ELF-1 (cell line): ENCODE data around the gene SNX6.
"Not testable (repeated sequence)": the region's sequence is repeated elsewhere in the genome, so short reads cannot be mapped to it uniquely, and the experiment has no call there.

ENCODE experiments used
- DNase-seq: peaks from one replicate; pipeline ENCODE4 v3.0.0-alpha.2; 2016; ENCODE audit warnings: low read depth, low spot score

SNX6 gene

GRCh38 chr14:34521071-34521470, 108.9 kb downstream of the SNX6 start:
- DNase-seq = not testable (repeated sequence)

- DNase-seq = not testable (repeated sequence)
Measured at GRCh38 chr14:34520304-34520970, 109.5 kb downstream of the SNX6 start.
